BJ (cell line): ENCODE results near the gene RGS6. TPM values are rescaled to one million over a fixed set of nuclear protein-coding genes. Genes with fewer than 3 reads are reported as not detected.

ENCODE experiments used
- CTCF ChIA-PET: fragments of 350-600 bp; formaldehyde crosslinking; extraction: SDS; loops from one replicate; lab custom pipeline; 2021; ENCODE audit warnings: antibody characterized with exemption, inconsistent platforms; lab: Yijun Ruan, JAX
- POLR2A ChIA-PET: fragments of 300-600 bp; sonication (Branson Sonifier 250); formaldehyde crosslinking; extraction: SDS; loops from one replicate; lab custom pipeline; 2021; ENCODE audit warnings: antibody characterized with exemption; lab: Charles Lee
- DNase-seq: peaks from one replicate; pipeline ENCODE4 v3.0.0-alpha.2; 2011; ENCODE audit warnings: low read depth
- H3K27me3 ChIP-seq: 2 replicates; pipeline ENCODE4 v1.6.0; 2011; ENCODE audit warnings: low read length; ENCODE audit not compliant: control insufficient read depth, insufficient read depth
- H3K36me3 ChIP-seq: 2 replicates; pipeline ENCODE4 v1.5.1; 2011; ENCODE audit warnings: low read length; ENCODE audit not compliant: control insufficient read depth, insufficient read depth
- H3K4me3 ChIP-seq: 2 replicates; pipeline ENCODE4 v1.5.1; 2011; ENCODE audit warnings: low read depth, mild to moderate bottlenecking, control low read depth, low read length
- CTCF ChIP-seq: IDR thresholded peaks from 2 replicates; pipeline ENCODE4 v1.5.1; 2011; ENCODE audit warnings: low read depth, mild to moderate bottlenecking, control low read depth, inconsistent platforms, low read length, moderate library complexity; ENCODE audit not compliant: insufficient read depth
- polyA plus RNA-seq: library from polyadenylated mRNA; depleted of rRNA; stranded (reverse); fragments of >200 nt; gene quantifications from 2 replicates; pipeline ENCODE4 v1.2.3, GENCODE V29; 2011

The RGS6 gene
- polyA plus RNA-seq, 1 experiment, result not detected

- no peaks in the 10 kb centered on the region for H3K36me3 ChIP-seq
- no peaks in the 10 kb centered on the region for H3K27me3 ChIP-seq
- ChIA-PET CTCF (interaction anchor here (0.6 to 2.1 kb wide), 6 partner anchors 11 to 359 kb away, joined by 3 to 6 read pairs (median 4); no protein-coding TSS in a partner anchor), POLR2A (no interaction called here)
- no peak for DNase-seq
- no peak overlapping the region for H3K4me3 ChIP-seq
- TF ChIP-seq CTCF, result no peak
Measured at GRCh38 chr14:72545411-72546311, 613.4 kb downstream of the RGS6 start.

GRCh38 chr14:72546344-72547016, 614.3 kb downstream of the RGS6 start:
- ChIA-PET POLR2A (no interaction called here), CTCF (interaction anchor here (2.1 kb wide), 1 partner anchor 14 kb away, joined by 6 read pairs; no protein-coding TSS in a partner anchor)
- Histone ChIP-seq H3K4me3 (no peak overlapping the region), H3K36me3 (no peaks in the 10 kb centered on the region), H3K27me3 (no peaks in the 10 kb centered on the region)
- no peak for TF ChIP-seq CTCF
- DNase-seq, result no peak

- CTCF ChIA-PET, result interaction anchor here (0.6 to 0.7 kb wide), 2 partner anchors 328 to 343 kb away, joined by 3 to 5 read pairs; no protein-coding TSS in a partner anchor
- no peak for DNase-seq
- TF ChIP-seq CTCF, result no peak
- POLR2A ChIA-PET, result interaction anchor here (0.6 kb wide), 1 partner anchor 70 kb away, joined by 6 read pairs; no protein-coding TSS in a partner anchor
- H3K27me3 ChIP-seq, result no peaks in the 10 kb centered on the region
- no peak overlapping the region for H3K4me3 ChIP-seq
- no peaks in the 10 kb centered on the region for H3K36me3 ChIP-seq
Measured at GRCh38 chr14:72547999-72548398, 615.8 kb downstream of the RGS6 start.

GRCh38 chr14:72549026-72549425, 616.8 kb downstream of the RGS6 start:
- ChIA-PET CTCF (no interaction called here), POLR2A (no interaction called here)
- Histone ChIP-seq H3K4me3 (no peak overlapping the region), H3K27me3 (no peaks in the 10 kb centered on the region), H3K36me3 (no peaks in the 10 kb centered on the region)
- TF ChIP-seq CTCF, result no peak
- no peak for DNase-seq

- Histone ChIP-seq H3K36me3 (no peaks in the 10 kb centered on the region), H3K4me3 (no peak overlapping the region), H3K27me3 (no peaks in the 10 kb centered on the region)
- no peak for TF ChIP-seq CTCF
- ChIA-PET CTCF (interaction anchor here (1.2 kb wide), 1 partner anchor 358 kb away, joined by 4 read pairs; no protein-coding TSS in a partner anchor), POLR2A (no interaction called here)
- no peak for DNase-seq
Measured at GRCh38 chr14:72549854-72550253, 617.6 kb downstream of the RGS6 start.
